ENCODE measurements around the gene JCHAIN. TPM values are rescaled to one million over a fixed set of nuclear protein-coding genes. Genes with fewer than 3 reads are reported as not detected.

JCHAIN gene
- total and polyA plus RNA-seq, 2 of the 4 experiments (the other 2 are of a cell fraction): 0.72 to 0.86 TPM

DNA sequence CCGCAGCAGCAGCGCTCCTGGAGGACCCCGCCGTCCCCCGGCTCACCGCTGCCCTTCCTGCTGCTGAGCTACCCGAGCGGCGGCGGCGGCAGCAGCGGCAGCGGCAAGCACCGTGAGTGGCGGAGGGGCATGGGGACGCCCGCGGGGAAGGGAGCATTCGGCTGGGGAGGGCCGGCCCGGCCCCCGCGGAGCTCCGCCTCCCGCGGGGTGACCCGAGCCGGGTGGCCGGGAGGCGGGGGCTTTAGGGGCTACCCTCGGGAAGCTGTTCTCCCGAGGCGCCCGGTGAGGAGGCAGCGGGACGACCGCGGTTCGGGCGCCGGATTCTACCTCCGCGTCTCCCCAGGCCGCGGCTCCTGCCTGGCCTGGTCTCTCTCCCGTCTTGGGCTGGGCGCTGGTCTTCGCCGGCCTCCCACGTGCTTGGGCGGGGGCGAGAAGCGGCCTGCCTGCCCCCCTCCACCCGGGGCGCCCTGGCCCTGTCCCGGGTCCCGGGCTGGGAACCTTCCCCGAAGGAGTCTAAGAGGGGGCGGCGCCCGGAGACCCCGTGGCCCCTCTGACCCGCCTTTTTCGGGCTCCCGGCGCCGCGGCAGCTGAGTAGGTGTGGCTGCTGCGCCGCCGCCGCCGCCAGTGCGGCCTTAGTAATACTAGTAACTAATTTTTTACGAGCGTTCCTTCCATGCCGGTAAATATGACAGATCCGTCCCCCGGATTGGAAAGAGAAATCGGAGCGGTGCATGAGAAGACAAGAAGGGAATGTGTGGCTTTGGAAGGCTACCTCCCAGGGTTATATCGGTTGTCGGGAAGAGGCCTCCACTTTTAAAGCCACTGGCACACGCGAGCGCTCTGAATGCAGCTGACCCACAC, 39.1 kb upstream of the JCHAIN start:
- dilution Hi-C loops (cut with HindIII; ENCODE audit: low sequenced_read_pairs, unreplicated experiment): no loop called here
- peak overlapping the region; percentile 67 for H3K4me3 ChIP-seq (ENCODE audit: insufficient read depth, low read depth, low read length)
- H3K56ac ChIP-seq (ENCODE audit: extremely low read depth, insufficient read depth, low read length): peak overlapping the region; percentile 40
- H4K91ac ChIP-seq (ENCODE audit: insufficient read depth, low read depth, low read length): peak overlapping the region; percentile 44; the same call in 1 of the 2 replicates
- peak overlapping the region; percentile 13 to 60; a peak in 3 of 4 replicates for H4K8ac ChIP-seq (ENCODE audit: low read depth in 2 of 2, low read length in 2 of 2)
- peak overlapping the region; percentile 97 for H2AFZ ChIP-seq (replicated peaks; ENCODE audit: low read length, poor library complexity)
- peak overlapping the region; percentile 82 for H3K23ac ChIP-seq (ENCODE audit: low read depth, low read length)
- H3K79me1 ChIP-seq (ENCODE audit: low read depth in 1 of 2, low read length in 2 of 2): peaks cover 18 to 42% of the 10 kb centered on the region in 2 experiments
- WGBS, 2 experiments (ENCODE audit: extremely low coverage in 2 of 2, insufficient read length in 1 of 2): 0% methylated on average over 45 of the region's 86 CpGs; no CpG with 5 or more reads in 1 of the 2 experiments
- peaks cover 4% of the 10 kb centered on the region; the same call in 1 of the 2 replicates for H3K4me1 ChIP-seq (ENCODE audit: control insufficient read depth, insufficient read depth, low read length)
- peak overlapping the region; percentile 81 for H3K14ac ChIP-seq (replicated peaks; ENCODE audit: low read depth, low read length)
- H3K9me3 ChIP-seq (ENCODE audit: control insufficient read depth, insufficient read depth, low read length): no peaks in the 10 kb centered on the region
- no peaks in the 10 kb centered on the region for H4K20me1 ChIP-seq (ENCODE audit: insufficient read depth, low read length)
- no peak overlapping the region for H2AK5ac ChIP-seq (ENCODE audit: low read depth, low read length)
- no peaks in the 10 kb centered on the region for H3K27me3 ChIP-seq (ENCODE audit: control insufficient read depth, insufficient read depth, low read length)
- H2BK20ac ChIP-seq (ENCODE audit: low read depth, low read length): no peak overlapping the region
- H2AK9ac ChIP-seq (replicated peaks; ENCODE audit: low read depth, low read length, poor library complexity): peak overlapping the region; percentile 98
- CTCF ChIA-PET: interaction anchor here (0.7 kb wide), 2 partner anchors 49 to 53 kb away, joined by 3 read pairs; no protein-coding TSS in a partner anchor
- no peaks in the 10 kb centered on the region for H3K36me3 ChIP-seq (ENCODE audit: control insufficient read depth, insufficient read depth, low read length)
- POLR2A ChIA-PET (ENCODE audit: unreplicated experiment): no interaction called here
- H3K4me2 ChIP-seq (ENCODE audit: low read depth, low read length): peak overlapping the region; percentile 93
- TF ChIP-seq MAZ (IDR thresholded peaks at IDR 0.05; ENCODE audit: borderline replicate concordance, low read depth, low read length) (peak; percentile 32; the same call in 1 of the 2 replicates), MXI1 (IDR thresholded peaks at IDR 0.05; ENCODE audit: borderline replicate concordance, low read depth, low read length) (peak; percentile 78; the same call in 1 of the 2 replicates), SMC3 (IDR thresholded peaks at IDR 0.05; ENCODE audit: low read depth, low read length) (no peak), BHLHE40 (IDR thresholded peaks at IDR 0.05; ENCODE audit: low read depth, low read length) (peak; percentile 35; the same call in 1 of the 2 replicates), RCOR1 (IDR thresholded peaks at IDR 0.05; ENCODE audit: insufficient replicate concordance, low read length) (no peak), USF2 (IDR thresholded peaks at IDR 0.05; ENCODE audit: low read depth, low read length) (peak; percentile 50), NFE2L2 (IDR thresholded peaks at IDR 0.05; ENCODE audit: low read depth, low read length) (no peak), MAFK (IDR thresholded peaks at IDR 0.05; ENCODE audit: low read depth, low read length) (no peak), POLR2A (IDR thresholded peaks at IDR 0.05; ENCODE audit: low read depth, low read length) (peak; percentile 53)
- TF ChIP-seq, protein P1, sequence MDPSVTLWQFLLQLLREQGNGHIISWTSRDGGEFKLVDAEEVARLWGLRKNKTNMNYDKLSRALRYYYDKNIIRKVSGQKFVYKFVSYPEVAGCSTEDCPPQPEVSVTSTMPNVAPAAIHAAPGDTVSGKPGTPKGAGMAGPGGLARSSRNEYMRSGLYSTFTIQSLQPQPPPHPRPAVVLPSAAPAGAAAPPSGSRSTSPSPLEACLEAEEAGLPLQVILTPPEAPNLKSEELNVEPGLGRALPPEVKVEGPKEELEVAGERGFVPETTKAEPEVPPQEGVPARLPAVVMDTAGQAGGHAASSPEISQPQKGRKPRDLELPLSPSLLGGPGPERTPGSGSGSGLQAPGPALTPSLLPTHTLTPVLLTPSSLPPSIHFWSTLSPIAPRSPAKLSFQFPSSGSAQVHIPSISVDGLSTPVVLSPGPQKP (IDR thresholded peaks at IDR 0.05; ENCODE audit: borderline replicate concordance, low read depth, low read length): no peak
- ATAC-seq (ENCODE audit: low read depth) (peak; percentile 73), DNase-seq (peak; percentile 54)
- peak overlapping the region; percentile 93 for H3K27ac ChIP-seq (ENCODE audit: insufficient read depth, low read length)
- no TSS peak for BruUV-seq (replicated peaks)
- H3K9me1 ChIP-seq (ENCODE audit: insufficient read depth, low read length): peaks cover 6% of the 10 kb centered on the region
- H3K9ac ChIP-seq (ENCODE audit: low read depth, low read length): peak overlapping the region; percentile 64
- peak overlapping the region; percentile 58; the same call in 1 of the 2 replicates for H3K18ac ChIP-seq (ENCODE audit: low read depth, low read length)
- peak overlapping the region; percentile 9; the same call in 1 of the 2 replicates for H2BK120ac ChIP-seq (ENCODE audit: low read depth, low read length)
- H2BK15ac ChIP-seq (ENCODE audit: low read depth, low read length): no peak overlapping the region
- H2BK5ac ChIP-seq (ENCODE audit: low read depth, low read length, poor library complexity, severe bottlenecking): peak overlapping the region; percentile 97
- in situ Hi-C loops (cut with MboI; ENCODE audit: low sequenced_read_pairs): no loop called here
- intact Hi-C loops (cut with micrococcal nuclease): loop anchor here (1.0 to 5.0 kb wide), 2 partner anchors 17 to 72 kb away; partner anchors contain the start of gene UTP3
- H3K4ac ChIP-seq (ENCODE audit: low read depth, low read length): peak overlapping the region; percentile 56
- H4K5ac ChIP-seq (ENCODE audit: low read depth, low read length): no peak overlapping the region

All from IMR-90 (cell line).